CMK (cell line): ENCODE measurements around the gene THOP1.

Experiments
- DNase-seq: peaks from one replicate; pipeline ENCODE4 v3.0.0-alpha.2; 2010; ENCODE audit warnings: low read depth

THOP1 gene

GRCh38 chr19:2804156-2805004, 19.1 kb downstream of the THOP1 start:
- DNase-seq, result no peak

DNA sequence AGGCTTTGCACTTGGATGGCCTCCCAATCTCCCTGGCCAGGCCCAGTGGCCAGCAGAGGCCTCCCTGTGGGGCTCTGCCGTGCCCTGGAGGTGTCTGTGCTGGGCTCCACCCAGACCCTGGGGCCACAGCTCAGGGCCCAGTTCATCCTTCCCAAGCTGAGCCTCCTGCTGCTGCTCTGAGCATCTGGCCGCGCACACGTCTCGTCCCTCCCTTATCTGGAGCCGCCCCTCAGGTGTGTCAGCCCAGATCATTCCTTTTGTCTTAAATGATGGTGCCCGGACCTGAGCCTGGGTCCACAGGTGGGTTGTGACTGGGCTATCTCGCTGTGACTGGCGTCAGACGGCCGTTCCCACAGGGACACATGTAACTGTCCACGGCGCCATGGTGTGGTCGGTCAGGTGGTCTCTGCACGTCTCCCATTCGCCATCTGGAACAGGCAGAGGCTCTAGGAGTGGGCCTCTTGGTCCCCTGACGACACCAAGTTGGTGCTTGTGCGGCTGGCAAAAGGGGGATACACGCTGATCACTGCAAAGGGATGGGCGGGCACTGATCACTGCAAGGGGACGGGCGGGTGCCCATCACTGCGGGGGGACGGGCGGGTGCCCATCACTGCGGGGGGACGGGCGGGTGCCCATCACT, 20.1 kb downstream of the THOP1 start:
- DNase-seq, result no peak

GRCh38 chr19:2805991-2806649, 20.8 kb downstream of the THOP1 start:
- no peak for DNase-seq

DNA sequence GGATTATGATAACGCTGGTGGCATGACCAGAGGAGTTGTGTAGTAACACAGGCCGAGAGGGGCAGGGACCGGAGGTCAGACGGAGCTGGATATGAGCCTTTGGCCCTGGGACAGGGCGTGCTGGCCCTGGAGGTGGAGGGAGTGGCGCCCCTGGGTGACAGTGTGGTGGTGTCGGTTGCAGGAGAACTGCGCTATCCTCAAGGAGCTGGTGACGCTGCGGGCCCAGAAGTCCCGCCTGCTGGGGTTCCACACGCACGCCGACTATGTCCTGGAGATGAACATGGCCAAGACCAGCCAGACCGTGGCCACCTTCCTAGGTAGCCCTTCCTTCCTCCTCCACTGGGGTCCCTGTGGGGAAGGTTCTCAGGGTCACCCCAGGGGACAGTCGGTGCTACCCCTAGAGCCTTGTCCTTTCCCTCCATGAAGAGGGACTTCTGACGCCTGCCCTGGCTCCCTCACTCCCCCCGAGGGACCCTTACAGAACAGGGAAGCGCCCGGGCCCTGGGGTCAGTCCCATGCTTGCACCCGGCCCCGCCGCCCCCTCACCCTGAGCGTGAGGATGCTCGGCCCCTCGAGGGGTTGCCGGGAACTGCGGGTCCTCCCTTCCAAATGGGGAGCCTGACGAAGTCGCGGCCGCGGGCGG, 21.6 kb downstream of the THOP1 start:
- no peak for DNase-seq

DNA sequence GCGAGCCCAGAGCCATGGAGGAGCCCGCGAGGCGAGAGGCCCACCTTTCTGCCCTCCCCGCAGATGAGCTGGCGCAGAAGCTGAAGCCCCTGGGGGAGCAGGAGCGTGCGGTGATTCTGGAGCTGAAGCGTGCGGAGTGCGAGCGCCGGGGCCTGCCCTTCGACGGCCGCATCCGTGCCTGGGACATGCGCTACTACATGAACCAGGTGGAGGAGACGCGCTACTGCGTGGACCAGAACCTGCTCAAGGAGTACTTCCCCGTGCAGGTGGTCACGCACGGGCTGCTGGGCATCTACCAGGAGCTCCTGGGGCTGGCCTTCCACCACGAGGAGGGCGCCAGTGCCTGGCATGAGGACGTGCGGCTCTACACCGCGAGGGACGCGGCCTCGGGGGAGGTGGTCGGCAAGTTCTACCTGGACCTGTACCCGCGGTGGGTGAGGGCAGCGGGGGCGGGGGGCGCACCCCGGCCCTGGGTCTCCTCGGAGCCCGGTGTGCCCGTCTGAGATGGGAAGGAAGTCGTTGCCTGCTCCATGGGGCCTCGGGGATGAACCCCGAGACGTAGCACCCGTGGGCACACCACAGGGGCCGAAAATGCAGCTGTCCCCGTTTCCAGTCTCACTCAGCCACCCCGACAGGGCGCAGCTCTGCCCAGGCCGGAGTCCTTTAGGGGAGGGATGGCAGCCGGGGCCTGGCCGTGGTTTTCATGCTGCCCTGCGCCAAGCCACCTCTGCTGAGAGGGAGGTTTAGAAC, 22.3 kb downstream of the THOP1 start:
- DNase-seq, result no peak

GRCh38 chr19:2808129-2808941, 23.0 kb downstream of the THOP1 start:
- DNase-seq, result no peak

GRCh38 chr19:2809387-2810140, 24.3 kb downstream of the THOP1 start:
- no peak for DNase-seq

GRCh38 chr19:2810141-2811091, 25.1 kb downstream of the THOP1 start:
- no peak for DNase-seq

DNA sequence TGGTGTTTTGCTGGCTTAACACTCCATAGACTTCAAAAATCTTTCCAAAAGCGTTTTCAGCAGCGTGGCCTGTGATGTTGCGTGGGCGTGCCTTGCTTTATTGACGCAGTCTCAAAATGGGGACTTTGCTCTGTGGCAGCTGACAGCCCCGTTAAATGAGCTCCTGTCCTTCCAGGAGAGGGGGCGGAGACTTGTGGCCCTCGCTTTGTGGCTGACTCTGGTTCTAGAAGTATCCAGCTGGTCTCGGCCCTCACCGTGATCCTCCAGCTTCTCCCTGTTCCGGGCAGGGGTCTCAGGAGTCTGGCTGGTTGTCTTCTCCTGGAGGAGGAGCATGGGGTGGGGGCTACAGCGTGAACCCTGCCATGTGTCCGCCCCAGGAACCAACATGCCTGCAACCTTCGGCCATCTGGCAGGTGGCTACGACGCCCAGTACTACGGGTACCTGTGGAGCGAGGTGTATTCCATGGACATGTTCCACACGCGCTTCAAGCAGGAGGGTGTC, 26.0 kb downstream of the THOP1 start:
- no peak for DNase-seq

- DNase-seq, result no peak
Measured at GRCh38 chr19:2811735-2812413, 26.6 kb downstream of the THOP1 start.

GRCh38 chr19:2812414-2813234, 27.3 kb downstream of the THOP1 start:
- no peak for DNase-seq

DNA sequence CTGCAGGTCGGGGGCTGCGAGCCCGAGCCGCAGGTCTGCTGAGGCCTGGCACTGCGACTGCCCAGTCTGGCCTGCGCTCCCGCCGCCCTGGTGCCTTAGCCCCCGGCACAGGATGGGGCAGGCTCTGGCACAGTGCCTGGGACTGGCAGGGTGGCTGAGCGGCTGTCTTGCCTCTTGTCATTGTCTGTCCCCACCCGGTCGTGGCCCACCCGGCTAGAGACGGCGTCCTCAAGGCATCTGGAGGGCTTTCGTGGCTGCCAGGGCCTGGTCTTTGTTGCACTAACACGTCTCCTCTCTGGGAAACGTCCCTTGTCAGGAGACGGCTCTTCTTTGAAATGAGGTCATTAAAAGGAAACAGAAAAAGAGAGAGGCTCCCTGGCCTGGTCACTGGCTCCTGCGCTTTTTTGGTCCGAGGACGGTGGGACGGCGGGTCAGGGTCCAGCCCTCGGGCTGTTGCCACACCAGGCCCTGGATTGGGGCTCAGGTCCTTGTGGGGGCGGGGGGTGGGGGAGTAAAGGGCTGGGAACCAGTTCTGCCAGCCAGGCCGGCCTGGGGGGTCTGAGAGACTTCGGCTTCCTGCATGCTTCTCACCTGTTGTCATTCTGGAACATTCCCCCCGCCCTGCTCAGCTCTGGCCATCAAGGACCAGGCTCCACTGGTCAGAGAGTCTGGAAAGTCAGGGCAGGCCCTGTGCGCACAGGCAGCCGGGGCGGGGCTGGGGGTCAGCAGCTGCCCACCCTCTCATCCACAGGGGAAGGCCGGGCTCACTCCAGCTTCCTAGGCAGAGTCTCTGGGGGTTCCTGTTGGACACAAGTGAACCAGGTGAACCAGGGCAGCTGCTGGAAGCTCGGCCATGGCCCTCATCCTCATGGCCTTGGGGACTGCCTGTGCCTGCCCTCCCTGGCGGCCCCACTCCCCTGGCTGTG, 28.2 kb downstream of the THOP1 start:
- DNase-seq, result no peak

DNA sequence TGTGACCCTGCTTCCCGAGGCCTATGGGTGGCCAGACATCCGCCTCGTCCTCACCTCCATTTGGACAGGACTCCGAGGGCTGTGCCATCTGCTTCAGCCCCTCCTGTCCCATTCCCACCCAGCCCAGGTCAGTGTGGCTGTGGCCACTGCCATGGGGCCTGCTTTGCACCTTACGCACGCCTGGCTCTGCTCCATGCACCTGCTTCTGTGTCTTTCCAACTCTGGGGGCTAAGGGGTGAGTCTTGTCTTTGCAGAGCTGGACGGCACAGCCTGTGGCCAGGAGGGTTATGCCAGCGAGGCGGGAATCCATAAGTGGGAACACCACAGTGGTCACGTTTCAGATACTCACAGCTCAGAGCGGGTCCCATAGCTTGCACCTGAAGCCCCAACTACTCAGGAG, 29.1 kb downstream of the THOP1 start:
- DNase-seq, result no peak

- DNase-seq, result no peak
Measured at GRCh38 chr19:2815191-2815614, 29.9 kb downstream of the THOP1 start.

DNA sequence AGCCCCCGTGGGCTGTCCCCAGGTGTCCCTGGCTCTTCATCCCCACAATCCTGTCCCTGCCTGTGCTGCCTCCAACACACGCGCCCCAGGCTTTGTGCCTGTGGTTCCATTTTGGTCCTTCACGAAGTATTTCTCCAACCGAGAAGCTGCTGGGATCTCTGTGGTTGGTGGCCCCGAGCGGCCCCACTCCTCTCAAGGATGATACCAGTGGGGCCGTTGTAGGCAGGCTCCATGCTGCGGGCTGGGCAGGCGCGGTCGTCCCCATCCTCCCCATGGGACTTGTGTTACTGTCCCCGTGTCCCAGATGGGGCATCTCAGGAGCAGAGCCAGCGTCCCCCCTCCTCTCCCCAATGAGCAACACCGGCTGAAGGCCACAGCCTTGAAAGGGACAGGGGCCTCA, 30.6 kb downstream of the THOP1 start:
- no peak for DNase-seq

- no peak for DNase-seq
Measured at GRCh38 chr19:2816641-2817040, 31.3 kb downstream of the THOP1 start.
